SIG-M5 treated with dmso at 0.1 percent for 504 hours (cell line): ENCODE measurements around the gene GRAMD1C.
A peak's percentile ranks its signal among the peaks of the same experiment; 100 is the strongest.

ENCODE experiments used
- DNase-seq: peaks from one replicate; lab custom pipeline; 2025; ENCODE audit not compliant: unreplicated experiment; lab: John Stamatoyannopoulos, UW

GRAMD1C gene

DNA sequence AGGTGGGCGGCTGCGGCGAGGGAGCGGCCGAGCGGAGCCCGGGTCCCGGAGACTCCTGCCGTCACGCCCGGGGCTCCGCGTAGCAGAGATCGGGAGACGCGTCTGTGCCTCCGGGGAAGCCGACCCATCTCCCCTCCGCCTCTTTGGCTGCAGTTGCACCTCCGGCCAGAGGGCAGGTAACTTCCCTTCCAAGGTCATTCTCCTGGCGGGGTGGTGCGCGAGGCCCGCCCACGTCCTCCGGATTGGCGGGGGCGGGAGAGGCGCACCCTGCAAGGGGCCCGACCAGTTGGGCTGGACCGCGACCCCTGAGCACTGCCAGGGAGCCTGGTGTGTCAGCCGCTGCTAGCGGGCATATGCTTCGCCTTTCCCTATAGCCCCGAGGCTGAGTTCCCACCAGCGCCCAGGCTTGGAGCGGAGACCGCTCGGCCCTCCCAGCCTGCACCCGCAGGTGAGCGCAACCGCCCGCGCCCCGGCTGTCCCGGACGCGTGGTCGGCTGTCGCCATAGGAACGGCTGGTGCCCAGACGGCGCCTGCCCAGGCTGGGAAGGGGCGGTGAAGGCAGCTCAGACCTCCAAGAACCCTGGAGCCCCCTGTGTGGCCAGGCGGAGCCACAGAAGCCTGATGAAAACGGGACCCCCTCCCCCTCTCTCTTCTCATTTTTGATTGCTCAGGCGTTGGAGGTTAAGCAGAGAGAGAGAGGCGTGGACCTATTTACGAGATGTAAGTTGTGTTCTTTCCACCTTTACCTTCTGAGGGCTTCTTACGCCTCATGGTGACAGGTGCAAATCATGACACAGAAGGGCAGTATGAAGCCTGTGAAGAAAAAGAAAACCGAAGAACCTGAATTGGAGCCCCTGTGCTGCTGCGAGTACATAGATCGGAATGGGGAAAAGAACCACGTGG is 109.7 kb downstream of the GRAMD1C start:
- no peak for DNase-seq

DNA sequence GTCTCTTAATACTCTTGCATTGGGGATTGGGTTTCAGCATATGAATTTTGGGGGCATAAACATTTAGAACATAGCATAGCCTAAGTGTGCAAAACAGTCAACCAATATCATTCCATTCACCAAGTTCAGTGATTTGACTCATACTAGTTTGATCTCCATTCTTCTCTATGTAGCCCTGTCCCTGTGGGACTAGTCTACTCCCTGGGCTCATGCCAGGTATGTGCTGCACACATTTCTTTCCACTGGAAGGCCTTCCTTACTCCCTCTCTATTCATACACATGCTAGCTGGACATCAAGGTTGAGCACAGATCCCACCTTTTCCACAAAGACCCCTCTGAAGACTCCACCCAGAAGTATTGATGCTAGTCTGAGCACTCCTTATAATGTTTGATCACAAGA is 114.3 kb downstream of the GRAMD1C start:
- no peak for DNase-seq

DNA sequence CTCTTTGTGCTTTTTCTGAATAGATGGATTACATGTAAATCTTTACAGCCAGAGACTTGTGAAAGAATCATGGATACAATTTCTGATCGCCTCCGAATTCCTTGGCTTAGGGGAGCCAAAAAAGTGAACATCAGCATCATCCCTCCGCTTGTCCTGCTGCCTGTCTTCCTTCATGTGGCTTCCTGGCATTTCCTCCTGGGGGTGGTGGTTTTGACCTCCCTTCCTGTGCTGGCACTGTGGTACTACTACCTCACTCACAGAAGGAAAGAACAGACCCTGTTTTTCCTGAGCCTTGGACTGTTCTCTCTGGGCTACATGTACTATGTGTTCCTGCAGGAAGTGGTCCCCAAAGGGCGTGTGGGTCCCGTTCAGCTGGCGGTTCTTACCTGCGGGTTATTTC is 115.1 kb downstream of the GRAMD1C start:
- DNase-seq: no peak

- DNase-seq: no peak
Measured at GRCh38 chr3:113954091-113954685, 115.6 kb downstream of the GRAMD1C start.

GRCh38 chr3:113963879-113964278 is 125.3 kb downstream of the GRAMD1C start:
- DNase-seq: no peak

GRCh38 chr3:113966172-113966571 is 127.6 kb downstream of the GRAMD1C start:
- DNase-seq: peak; percentile 7

DNA sequence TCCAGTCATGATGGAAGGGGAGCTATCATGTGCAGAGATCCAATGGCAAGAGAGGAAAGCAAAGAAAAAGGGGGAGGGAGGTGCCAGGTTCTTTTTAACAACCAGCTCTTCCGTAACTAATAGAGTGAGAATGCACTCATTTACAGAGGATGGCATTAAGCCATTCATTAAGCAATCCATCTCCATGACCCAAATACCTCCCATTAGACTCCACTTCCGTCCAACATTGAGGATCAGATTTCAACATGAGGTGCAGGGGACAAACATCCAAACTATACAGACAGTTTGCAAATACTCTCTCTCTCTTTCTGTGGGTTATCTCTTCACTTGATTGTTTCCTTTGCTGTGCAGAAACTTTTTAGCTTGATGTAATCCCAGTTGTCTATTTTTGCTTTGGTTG is 130.4 kb downstream of the GRAMD1C start:
- DNase-seq: no peak

DNA sequence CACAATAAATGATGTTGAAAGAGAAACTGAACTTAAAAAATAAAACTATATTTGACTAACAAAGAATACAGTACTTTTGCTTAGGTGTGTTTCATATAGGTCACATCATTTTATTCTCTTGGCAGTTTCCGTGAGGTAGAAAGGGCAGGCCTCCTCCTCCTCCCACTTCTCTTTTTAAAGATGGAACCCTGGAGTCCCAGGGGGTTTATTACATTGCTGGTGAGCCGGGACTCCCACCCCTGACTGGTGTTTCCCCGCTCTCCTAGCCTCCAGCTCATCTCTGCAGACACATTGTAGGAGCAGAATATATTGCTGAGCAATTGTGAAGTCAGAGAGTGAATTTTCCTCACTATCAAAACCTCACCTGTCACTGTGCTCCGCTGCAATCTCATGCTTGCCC is 139.2 kb downstream of the GRAMD1C start:
- no peak for DNase-seq

GRCh38 chr3:113979916-113980315 is 141.3 kb downstream of the GRAMD1C start:
- DNase-seq: no peak

DNA sequence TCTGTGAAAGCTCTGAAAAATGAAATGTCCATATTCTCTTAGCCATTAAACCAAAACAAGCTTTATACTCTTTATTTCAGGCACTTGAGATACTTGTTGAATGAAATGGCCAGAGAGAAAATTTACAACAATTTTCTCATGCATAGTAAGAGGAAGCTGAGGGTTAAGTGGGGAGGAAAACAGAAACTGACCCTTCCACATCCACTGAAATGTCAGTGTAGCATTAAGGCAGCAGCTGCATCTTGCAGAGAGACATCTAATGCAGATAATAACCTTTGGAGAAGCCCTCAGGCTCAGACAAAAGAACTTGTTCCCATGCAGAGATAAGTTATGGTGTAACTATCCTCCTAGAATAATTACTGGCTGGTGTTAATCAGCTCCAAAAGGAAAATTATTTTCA is 143.2 kb downstream of the GRAMD1C start:
- DNase-seq: no peak

- no peak for DNase-seq
Measured at GRCh38 chr3:113983544-113983943, 145.0 kb downstream of the GRAMD1C start.

GRCh38 chr3:113985541-113985940 is 147.0 kb downstream of the GRAMD1C start:
- peak; percentile 48 for DNase-seq
